Measurements from ENCODE around the gene NACA. TPM values are rescaled to one million over a fixed set of nuclear protein-coding genes. Genes with fewer than 3 reads are reported as not detected.

NACA gene
- total RNA-seq, 1 experiment from 2014 or later: 1,715 TPM

DNA sequence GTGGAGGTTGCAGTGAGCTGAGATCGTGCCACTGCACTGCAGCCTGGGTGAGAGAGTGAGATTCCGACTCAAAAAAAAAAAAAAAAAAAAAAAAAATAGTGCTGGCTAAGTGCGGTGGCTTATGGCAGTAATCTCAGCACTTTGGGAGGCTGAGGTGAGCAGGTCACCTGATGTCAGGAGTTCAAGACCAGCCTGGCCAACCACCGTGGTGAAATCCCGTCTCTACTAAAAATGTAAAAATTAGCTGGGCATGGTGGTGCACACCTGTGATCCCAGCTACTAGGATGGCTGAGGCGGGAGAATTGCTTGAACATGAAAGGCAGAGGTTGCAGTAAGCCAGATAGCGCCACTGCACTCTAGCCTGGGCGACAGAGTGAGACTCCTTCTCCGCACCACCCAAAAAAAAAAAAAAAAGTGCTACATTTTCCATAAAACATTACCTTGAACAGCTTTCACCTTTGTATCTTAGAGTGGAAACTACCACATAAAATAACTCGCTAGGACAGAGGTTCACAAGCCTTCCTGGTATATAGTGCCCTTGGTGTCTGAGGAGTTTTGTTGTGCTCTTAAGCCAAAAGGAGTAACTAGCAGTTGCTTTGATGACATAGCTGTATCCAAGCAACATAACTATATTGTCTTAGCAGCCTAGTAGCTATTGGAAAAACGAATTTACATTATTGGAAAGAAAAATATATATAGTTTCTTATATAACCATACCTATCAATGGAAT lies 48.1 kb downstream of the NACA start:
- no peak for DNase-seq
- Histone ChIP-seq H3K9me3 (no peaks in the 10 kb centered on the region), H3K36me3 (peaks cover 69% of the 10 kb centered on the region), H3K4me3 (no peak overlapping the region), H3K27me3 (no peaks in the 10 kb centered on the region)

DNA sequence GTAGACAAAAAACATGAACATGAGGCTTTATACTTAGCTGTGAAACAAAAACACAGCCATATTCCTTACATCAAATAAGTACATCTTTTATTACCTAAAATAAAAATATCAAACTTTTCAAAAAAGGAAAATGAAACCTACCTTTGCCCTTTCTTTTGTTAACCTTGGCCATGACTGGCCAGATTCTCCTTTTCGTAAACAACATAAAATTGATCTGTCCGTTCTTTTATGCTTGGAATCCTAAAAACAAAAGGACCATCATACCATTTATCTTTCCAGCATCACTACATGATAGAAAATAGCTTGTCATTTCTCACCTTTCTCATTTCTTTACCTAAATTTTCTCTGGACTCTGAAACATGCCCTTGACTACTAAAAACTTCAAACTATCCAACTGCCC lies 53.5 kb downstream of the NACA start:
- no peak overlapping the region for H3K4me3 ChIP-seq
- no peaks in the 10 kb centered on the region for H3K9me3 ChIP-seq
- peaks cover 80% of the 10 kb centered on the region for H3K36me3 ChIP-seq
- no peak for DNase-seq
- H3K27me3 ChIP-seq: no peaks in the 10 kb centered on the region

- Histone ChIP-seq H3K27me3 (no peaks in the 10 kb centered on the region), H3K9me3 (no peaks in the 10 kb centered on the region), H3K4me3 (no peak overlapping the region), H3K36me3 (peaks cover 84% of the 10 kb centered on the region)
- DNase-seq: no peak
These were observed 54.3 kb downstream of the NACA start for GRCh38 chr12:56670836-56671235.

DNA sequence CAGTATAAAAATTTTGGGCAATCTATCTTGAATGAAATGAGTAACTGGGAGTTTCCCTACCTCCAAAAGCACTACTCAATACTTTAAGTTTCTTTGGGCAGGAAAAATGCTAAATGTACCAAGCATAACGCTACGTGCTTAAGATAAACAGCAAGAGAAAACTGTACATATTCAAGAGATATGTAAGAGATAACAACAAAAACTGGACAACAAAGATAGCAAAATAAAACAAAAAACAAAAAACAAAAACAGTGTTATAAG lies 57.0 kb downstream of the NACA start:
- H3K4me3 ChIP-seq: no peak overlapping the region
- no peak for DNase-seq
- no peaks in the 10 kb centered on the region for H3K27me3 ChIP-seq
- H3K9me3 ChIP-seq: no peaks in the 10 kb centered on the region
- H3K36me3 ChIP-seq: peaks cover 100% of the 10 kb centered on the region

Other genes with a start within 250 kb of the NACA start
- 1.5 TPM in 1 of 2 replicates, not detected in the other for gene GLS2, start 237.1 kb downstream of the NACA start, total RNA-seq (2014; rRNA removed; shearing (Covaris generic); ENCODE audit: low replicate concordance)
- 3.8 and 4.4 TPM in 2 replicates for gene RBMS2, start 203.5 kb downstream of the NACA start, total RNA-seq (2014; rRNA removed; shearing (Covaris generic); ENCODE audit: low replicate concordance)
- 2.4 and 7.6 TPM in 2 replicates for gene BAZ2A, start 95.0 kb downstream of the NACA start, total RNA-seq (2014; rRNA removed; shearing (Covaris generic); ENCODE audit: low replicate concordance)
- gene ATP5F1B, start 79.3 kb downstream of the NACA start, total RNA-seq (2014; rRNA removed; shearing (Covaris generic); ENCODE audit: low replicate concordance): 202 and 245 TPM in 2 replicates
- gene PTGES3, start 37.0 kb downstream of the NACA start, total RNA-seq (2014; rRNA removed; shearing (Covaris generic); ENCODE audit: low replicate concordance): 52.8 and 98.9 TPM in 2 replicates
- gene PRIM1, start 27.0 kb upstream of the NACA start, total RNA-seq (2014; rRNA removed; shearing (Covaris generic); ENCODE audit: low replicate concordance): 25.1 and 44.7 TPM in 2 replicates
- gene HSD17B6, start 38.0 kb upstream of the NACA start, total RNA-seq (2014; rRNA removed; shearing (Covaris generic); ENCODE audit: low replicate concordance): 0.44 and 3.0 TPM in 2 replicates
- gene SDR9C7, start 209.1 kb upstream of the NACA start, total RNA-seq (2014; rRNA removed; shearing (Covaris generic); ENCODE audit: low replicate concordance): not detected in 2 replicates
- not detected in 2 replicates for gene RDH16, start 232.3 kb upstream of the NACA start, total RNA-seq (2014; rRNA removed; shearing (Covaris generic); ENCODE audit: low replicate concordance)

Data from MG63 (cell line).